Choroid plexus epithelial cell (primary cell): ENCODE measurements around the gene SGIP1.
"Not testable (repeated sequence)": the region's sequence is repeated elsewhere in the genome, so short reads cannot be mapped to it uniquely, and the experiment has no call there.

Source experiments
- DNase-seq: peaks from one replicate; pipeline ENCODE4 v3.0.0-alpha.2; 2010; ENCODE audit warnings: low read depth
- H3K4me3 ChIP-seq: 2 replicates; pipeline ENCODE4 v1.5.1; 2011; ENCODE audit warnings: low read depth, mild to moderate bottlenecking, control low read depth, low read length, moderate library complexity
- TF ChIP-seq, protein P1 (sequence below): conservative IDR thresholded peaks from 2 replicates; pipeline ENCODE4 v1.5.1; 2011; ENCODE audit warnings: low read depth, mild to moderate bottlenecking, control low read depth, inconsistent platforms, low read length, moderate library complexity

The SGIP1 gene

DNA sequence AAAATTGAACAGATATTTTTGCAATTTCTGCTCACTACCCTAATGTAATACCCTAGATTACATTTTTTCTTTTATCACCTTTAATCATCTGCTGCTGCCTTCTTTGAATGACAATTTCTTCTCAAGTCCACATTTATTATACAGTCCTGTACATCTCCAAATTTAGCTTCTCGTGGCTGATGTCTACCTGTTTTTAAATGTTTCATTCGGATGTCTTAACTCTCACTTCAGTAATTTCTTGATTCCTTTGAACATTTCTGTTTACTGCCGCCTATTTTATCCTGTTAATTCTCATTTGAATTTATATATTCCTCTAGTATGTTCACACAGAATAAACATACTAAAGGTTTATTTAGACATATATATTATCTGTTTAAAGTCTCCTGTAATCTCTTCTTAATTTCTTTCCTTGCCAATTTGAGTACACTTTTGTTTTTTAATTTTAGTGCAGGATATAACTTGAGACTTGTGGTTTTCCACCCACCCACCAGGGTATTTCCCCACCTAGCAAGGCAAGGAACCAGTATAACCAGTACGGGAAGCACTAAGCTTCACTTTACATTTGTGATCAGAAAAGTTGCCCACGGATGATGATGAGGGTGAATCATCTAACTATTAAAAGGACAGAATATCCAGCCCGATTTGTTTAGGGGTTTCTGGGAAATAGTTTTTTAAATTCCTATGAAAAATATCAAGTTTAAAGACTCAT, 254.4 kb downstream of the SGIP1 start:
- TF ChIP-seq, protein P1, sequence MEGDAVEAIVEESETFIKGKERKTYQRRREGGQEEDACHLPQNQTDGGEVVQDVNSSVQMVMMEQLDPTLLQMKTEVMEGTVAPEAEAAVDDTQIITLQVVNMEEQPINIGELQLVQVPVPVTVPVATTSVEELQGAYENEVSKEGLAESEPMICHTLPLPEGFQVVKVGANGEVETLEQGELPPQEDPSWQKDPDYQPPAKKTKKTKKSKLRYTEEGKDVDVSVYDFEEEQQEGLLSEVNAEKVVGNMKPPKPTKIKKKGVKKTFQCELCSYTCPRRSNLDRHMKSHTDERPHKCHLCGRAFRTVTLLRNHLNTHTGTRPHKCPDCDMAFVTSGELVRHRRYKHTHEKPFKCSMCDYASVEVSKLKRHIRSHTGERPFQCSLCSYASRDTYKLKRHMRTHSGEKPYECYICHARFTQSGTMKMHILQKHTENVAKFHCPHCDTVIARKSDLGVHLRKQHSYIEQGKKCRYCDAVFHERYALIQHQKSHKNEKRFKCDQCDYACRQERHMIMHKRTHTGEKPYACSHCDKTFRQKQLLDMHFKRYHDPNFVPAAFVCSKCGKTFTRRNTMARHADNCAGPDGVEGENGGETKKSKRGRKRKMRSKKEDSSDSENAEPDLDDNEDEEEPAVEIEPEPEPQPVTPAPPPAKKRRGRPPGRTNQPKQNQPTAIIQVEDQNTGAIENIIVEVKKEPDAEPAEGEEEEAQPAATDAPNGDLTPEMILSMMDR, result no peak
- no peak overlapping the region for H3K4me3 ChIP-seq
- no peak for DNase-seq

DNA sequence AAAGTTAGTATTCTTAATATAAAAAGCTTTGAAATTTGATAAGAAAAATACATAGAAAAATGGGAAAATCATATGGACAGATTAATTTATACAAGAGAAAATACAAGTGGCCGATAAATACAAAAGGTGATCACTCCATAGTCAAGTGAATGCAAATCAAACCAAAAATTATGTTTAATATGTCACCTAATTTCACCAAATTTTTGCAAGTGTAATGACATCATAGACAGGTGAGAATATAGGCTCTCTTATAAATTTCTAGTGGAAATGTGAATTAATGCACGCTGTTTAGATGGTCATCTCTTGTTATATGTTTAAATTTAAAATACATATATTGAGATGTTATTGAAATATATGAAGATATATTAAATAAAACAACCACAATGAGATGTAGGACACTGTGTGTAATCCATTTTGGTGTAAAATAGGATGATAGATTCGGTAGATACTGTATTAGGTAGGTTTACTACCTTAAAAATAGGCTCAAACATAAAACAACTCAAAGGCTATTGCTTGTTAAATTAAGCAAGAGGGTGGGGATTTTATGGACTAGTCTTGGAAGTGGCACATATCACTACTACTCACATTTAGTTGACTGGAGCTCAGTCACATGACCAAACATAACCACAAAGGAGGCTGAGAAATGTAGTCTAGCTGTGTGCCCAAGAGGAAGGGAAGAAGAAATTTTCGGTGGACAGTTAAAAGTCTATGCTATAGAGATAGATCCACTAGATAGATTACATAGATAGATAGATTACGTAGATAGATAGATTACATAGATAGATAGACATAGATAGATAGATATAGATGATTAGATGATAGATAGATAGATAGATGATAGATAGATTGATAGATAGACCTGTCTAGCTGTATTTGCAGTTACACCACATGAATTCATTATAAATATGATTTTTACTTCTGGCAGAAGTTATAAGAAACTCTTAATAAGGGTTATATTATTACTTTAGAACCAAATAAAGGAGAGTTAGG, 258.0 kb downstream of the SGIP1 start:
- TF ChIP-seq, protein P1, result no peak

DNA sequence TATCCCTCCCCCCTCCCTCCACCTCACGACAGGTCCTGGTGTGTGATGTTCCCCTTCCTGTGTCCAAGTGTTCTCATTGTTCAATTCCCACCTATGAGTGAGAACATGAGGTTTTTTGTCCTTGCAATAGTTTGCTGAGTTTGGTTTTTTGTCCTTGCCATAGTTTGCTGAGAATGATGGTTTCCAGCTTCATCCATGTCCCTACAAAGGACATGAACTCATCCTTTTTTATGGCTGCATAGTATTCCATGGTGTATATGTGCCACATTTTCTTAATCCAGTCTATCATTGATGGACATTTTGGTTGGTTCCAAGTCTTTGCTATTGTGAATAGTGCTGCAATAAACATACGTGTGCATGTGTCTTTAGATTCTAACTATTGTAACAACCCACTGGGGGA, 261.9 kb downstream of the SGIP1 start:
- not testable (repeated sequence) for H3K4me3 ChIP-seq, DNase-seq

More for the DNA sequence above, 258.0 kb downstream of the SGIP1 start:
- H3K4me3 ChIP-seq, result no peak overlapping the region
- no peak for DNase-seq
